ENCODE results near the gene POLRMT. TPM values are rescaled to one million over a fixed set of nuclear protein-coding genes. Genes with fewer than 3 reads are reported as not detected.
"Not testable (repeated sequence)": the region's sequence is repeated elsewhere in the genome, so short reads cannot be mapped to it uniquely, and the experiment has no call there.

Gene POLRMT
- total RNA-seq, 1 donor from 2014 or later, result 37.3 TPM

GRCh38 chr19:585551-586110 lies 47.7 kb downstream of the POLRMT start:
- intact Hi-C loops (cut with DNase I), result no loop called here

GRCh38 chr19:585146-585545 lies 48.2 kb downstream of the POLRMT start:
- DNase-seq (ENCODE audit: low spot score); intact Hi-C loops (cut with DNase I): not testable (repeated sequence)

More at GRCh38 chr19:585551-586110, 47.7 kb downstream of the POLRMT start:
- DNase-seq (ENCODE audit: low spot score), result no peak

GRCh38 chr19:584240-585001 lies 48.9 kb downstream of the POLRMT start:
- no peak for DNase-seq (ENCODE audit: low spot score)
- intact Hi-C loops (cut with DNase I), result no loop called here

- DNase-seq (ENCODE audit: low spot score), result no peak
- intact Hi-C loops (cut with DNase I), result no loop called here
These were observed 49.4 kb downstream of the POLRMT start for GRCh38 chr19:583968-584239.

GRCh38 chr19:583198-583967 lies 50.0 kb downstream of the POLRMT start:
- intact Hi-C loops (cut with DNase I), result no loop called here

GRCh38 chr19:582497-583197 lies 50.7 kb downstream of the POLRMT start:
- DNase-seq (ENCODE audit: low spot score), result no peak
- intact Hi-C loops (cut with DNase I), result no loop called here

More at GRCh38 chr19:583198-583967, 50.0 kb downstream of the POLRMT start:
- DNase-seq (ENCODE audit: low spot score), result no peak

GRCh38 chr19:581399-582111 lies 51.8 kb downstream of the POLRMT start:
- DNase-seq (ENCODE audit: low spot score), result no peak

GRCh38 chr19:580274-580835 lies 53.0 kb downstream of the POLRMT start:
- intact Hi-C loops (cut with DNase I), result no loop called here
- no peak for DNase-seq (ENCODE audit: low spot score)

More at GRCh38 chr19:581399-582111, 51.8 kb downstream of the POLRMT start:
- intact Hi-C loops (cut with DNase I), result no loop called here

GRCh38 chr19:579842-580155 lies 53.5 kb downstream of the POLRMT start:
- DNase-seq (ENCODE audit: low spot score), result no peak
- intact Hi-C loops (cut with DNase I), result no loop called here

- intact Hi-C loops (cut with DNase I), result no loop called here
- DNase-seq (ENCODE audit: low spot score), result no peak
These were observed 54.1 kb downstream of the POLRMT start for GRCh38 chr19:579111-579841.

GRCh38 chr19:577439-578392 lies 55.6 kb downstream of the POLRMT start:
- intact Hi-C loops (cut with DNase I), result no loop called here
- DNase-seq (ENCODE audit: low spot score), result no peak

- intact Hi-C loops (cut with DNase I), result no loop called here
- DNase-seq (ENCODE audit: low spot score), result no peak
These were observed 56.4 kb downstream of the POLRMT start for GRCh38 chr19:576768-577438.

GRCh38 chr19:575527-576506 lies 57.5 kb downstream of the POLRMT start:
- intact Hi-C loops (cut with DNase I), result no loop called here
- peak; percentile 86 for DNase-seq (ENCODE audit: low spot score)

GRCh38 chr19:574658-575526 lies 58.4 kb downstream of the POLRMT start:
- DNase-seq (ENCODE audit: low spot score), result peak; percentile 84
- intact Hi-C loops (cut with DNase I), result loop anchor here (5.0 kb wide), 2 partner anchors 43 to 87 kb away; partner anchors contain the start of genes CDC34 and RNF126

GRCh38 chr19:573519-573825 lies 59.9 kb downstream of the POLRMT start:
- intact Hi-C loops (cut with DNase I), result loop anchor here (5.0 kb wide), 2 partner anchors 41 to 89 kb away; partner anchors contain the start of genes CDC34 and RNF126
- DNase-seq (ENCODE audit: low spot score), result no peak
